NCI-H1436 (cell line): ENCODE results near the gene MMP2.

ENCODE experiments used
- DNase-seq: peaks from one replicate; lab custom pipeline; 2025; lab: John Stamatoyannopoulos, UW

Gene MMP2

DNA sequence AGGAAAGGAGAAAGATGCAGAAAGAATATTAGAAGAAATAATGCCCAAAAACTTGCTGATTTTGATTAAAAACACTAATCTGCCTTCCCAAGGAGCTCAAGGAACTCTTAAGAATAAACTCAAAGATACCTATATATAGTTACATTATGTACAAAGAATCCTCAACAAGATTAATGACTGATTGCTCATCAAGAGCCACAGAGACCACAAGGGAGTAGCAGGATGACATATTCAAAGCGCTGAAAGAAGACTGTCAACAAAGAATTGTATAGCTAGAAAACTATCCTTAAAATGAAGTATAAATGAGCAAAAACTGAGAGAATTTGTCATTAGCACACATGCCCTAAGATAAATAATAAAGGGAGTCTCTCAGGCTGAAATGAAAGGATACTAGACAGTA is 36.1 kb downstream of the MMP2 start:
- DNase-seq: no peak

DNA sequence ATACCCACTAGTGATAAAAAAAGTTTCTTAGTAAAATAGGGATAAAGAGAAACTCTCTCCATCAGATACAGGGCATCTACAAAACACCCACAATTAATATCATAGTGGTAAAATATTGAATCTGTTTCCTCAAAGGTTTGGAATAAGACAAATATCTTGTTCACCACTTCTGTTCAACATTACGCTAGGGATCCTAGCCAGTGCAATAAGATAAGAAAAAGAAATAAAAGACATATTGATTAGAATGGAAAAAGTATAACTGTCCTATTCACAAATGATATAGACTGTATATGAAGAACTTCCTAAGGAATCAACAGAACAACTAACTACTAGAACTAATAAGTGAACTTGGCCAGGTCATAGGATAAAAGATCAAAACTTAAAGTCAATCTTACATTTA is 42.8 kb downstream of the MMP2 start:
- DNase-seq: no peak

GRCh38 chr16:55526441-55526840 is 47.4 kb downstream of the MMP2 start:
- DNase-seq: no peak

DNA sequence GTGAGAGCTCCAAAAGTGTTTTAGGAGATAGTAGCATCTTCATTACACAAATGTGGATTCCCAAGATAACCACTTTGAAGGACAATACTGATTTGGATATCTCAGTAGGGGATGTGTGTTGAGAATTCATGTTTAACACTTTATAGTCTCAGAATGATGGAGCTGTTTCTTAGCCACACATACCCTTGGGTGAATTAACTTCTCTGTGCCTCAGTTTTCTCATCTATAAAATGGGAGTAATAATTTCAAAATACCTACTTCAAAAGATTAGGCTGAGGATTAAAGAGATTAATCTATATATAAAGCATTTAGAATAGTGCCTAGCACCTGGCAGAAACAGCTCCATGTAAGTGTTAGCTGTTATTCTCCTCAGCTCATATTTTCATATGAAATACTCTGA is 48.9 kb downstream of the MMP2 start:
- DNase-seq: no peak

GRCh38 chr16:55529018-55529417 is 50.0 kb downstream of the MMP2 start:
- DNase-seq: no peak

- DNase-seq: no peak
Measured at GRCh38 chr16:55530316-55530856, 51.4 kb downstream of the MMP2 start.

DNA sequence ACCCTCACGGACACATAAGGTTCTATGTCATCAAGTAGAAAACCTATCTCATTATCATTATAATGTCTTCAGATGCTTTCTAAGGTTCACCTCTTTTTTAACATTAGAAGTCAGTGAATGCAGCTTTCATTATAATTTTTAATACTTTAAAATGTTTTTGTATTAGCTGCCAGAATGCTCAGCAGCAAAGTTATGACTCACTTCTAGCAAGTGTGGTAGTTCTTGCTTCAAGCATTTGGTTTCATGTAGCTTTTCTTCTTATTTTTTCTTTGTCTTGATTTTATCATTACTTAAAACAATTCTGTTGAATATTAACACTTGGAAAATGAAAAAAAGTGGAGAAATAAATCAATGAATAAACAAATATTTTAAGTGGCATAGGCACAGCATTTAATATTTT is 53.2 kb downstream of the MMP2 start:
- no peak for DNase-seq

DNA sequence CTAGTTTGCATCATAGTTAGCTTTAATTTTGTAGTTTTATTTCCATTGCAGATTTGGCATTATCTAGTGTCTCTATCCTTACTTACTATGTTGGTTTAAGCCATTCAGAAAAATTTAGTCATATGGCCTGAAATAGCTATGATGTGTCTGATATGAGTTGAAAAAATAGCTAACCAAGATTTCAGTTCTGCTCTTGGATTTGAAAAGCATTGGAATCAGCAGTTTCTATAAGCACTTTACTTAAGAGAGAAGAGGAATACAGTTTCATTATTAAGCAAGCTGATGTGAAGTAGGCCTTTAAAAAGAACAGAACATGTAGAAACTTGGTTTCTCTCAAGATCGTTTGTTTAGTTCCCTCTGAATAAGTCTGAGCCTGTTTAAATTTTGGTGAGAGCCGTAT is 55.8 kb downstream of the MMP2 start:
- DNase-seq: no peak

- no peak for DNase-seq
Measured at GRCh38 chr16:55539049-55539448, 60.1 kb downstream of the MMP2 start.

- DNase-seq: no peak
Measured at GRCh38 chr16:55539488-55539887, 60.5 kb downstream of the MMP2 start.

- DNase-seq: no peak
Measured at GRCh38 chr16:55540221-55540620, 61.2 kb downstream of the MMP2 start.

GRCh38 chr16:55542459-55543082 is 63.6 kb downstream of the MMP2 start:
- DNase-seq: no peak

DNA sequence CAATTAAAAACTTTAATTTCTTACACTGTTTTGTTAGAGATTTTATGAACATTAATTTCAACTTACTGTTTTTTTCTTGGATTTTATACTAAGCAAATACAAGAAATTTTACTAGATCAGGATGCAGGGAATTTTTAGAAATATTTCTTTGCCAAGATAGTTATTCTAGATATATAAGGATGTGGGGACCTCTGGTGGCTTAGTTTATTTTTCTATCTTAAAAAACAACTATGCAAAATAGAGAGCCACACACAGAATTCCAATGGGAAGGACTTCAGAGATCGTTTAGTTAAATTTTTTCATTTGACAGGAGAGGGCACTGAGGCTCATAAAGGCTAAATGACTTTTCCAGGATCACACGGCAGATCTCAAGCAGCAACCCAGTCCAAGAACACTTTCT is 64.5 kb downstream of the MMP2 start:
- DNase-seq: no peak

DNA sequence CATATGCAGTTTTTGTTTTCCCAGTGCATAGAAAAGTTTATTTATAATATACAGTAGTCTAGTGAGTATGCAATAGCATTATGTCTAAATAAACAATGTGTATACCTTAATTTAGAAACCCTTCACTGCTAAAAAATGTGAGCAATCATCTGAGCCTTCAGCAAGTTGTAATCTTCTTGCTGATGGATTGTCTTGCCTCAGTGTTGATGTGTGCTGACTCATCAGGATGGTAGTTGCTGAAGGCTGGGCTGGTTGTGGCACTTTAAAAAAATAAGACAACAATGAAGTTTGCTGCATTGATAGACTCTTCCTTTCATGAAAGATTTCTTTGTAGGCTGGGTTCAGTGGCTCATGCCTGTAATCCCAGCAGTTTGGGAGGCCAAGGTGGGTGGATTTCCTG is 73.6 kb downstream of the MMP2 start:
- DNase-seq: no peak

GRCh38 chr16:55555436-55555835 is 76.4 kb downstream of the MMP2 start:
- no peak for DNase-seq
